ENCODE measurements around the gene TNFRSF8. TPM values are rescaled to one million over a fixed set of nuclear protein-coding genes. Genes with fewer than 3 reads are reported as not detected.

TNFRSF8 gene
- total and polyA plus RNA-seq, 2 of the 4 experiments (the other 2 are of a cell fraction): under 0.01 to 0.31 TPM

DNA sequence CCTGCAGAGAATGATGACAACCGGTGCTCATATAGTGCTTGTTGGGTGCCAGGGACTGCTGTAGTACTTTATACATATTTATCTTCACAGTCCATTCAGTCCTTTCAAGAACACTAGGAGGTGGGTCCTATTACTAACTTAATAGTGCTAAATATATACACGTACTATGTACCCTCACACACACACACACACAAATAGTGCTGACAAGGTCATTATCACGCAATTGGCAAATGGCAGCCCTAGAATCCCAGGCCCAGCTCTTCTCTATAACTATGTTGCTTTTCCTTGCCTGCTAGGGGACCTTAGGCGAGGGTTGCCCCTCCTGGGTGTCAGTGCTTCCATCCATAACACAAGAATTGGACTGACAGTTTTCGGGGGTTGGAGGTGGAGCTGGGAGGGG is 33.5 kb downstream of the TNFRSF8 start:
- H2AFZ ChIP-seq (replicated peaks; ENCODE audit: low read length, poor library complexity): no peak overlapping the region
- intact Hi-C loops (cut with micrococcal nuclease) (no loop called here), dilution Hi-C loops (cut with HindIII; ENCODE audit: low sequenced_read_pairs, unreplicated experiment) (no loop called here), in situ Hi-C loops (cut with MboI; ENCODE audit: low sequenced_read_pairs) (no loop called here)
- H4K20me1 ChIP-seq (ENCODE audit: insufficient read depth, low read length): no peaks in the 10 kb centered on the region
- peak overlapping the region; percentile 78 for H2BK5ac ChIP-seq (ENCODE audit: low read depth, low read length, poor library complexity, severe bottlenecking)
- H4K5ac ChIP-seq (ENCODE audit: low read depth, low read length): peak overlapping the region; percentile 85
- ATAC-seq (ENCODE audit: low read depth) (no peak), DNase-seq (no peak)
- no peak overlapping the region for H3K4me2 ChIP-seq (ENCODE audit: low read depth, low read length)
- no peak overlapping the region for H2AK9ac ChIP-seq (replicated peaks; ENCODE audit: low read depth, low read length, poor library complexity)
- no peaks in the 10 kb centered on the region for H3K36me3 ChIP-seq (ENCODE audit: control insufficient read depth, insufficient read depth, low read length)
- peak overlapping the region; percentile 80; the same call in 1 of the 2 replicates for H3K27ac ChIP-seq (ENCODE audit: insufficient read depth, low read length)
- peak overlapping the region; percentile 91; the same call in 1 of the 2 replicates for H3K18ac ChIP-seq (ENCODE audit: low read depth, low read length)
- TF ChIP-seq POLR2A (IDR thresholded peaks at IDR 0.05; ENCODE audit: low read depth, low read length) (no peak), MAFK (IDR thresholded peaks at IDR 0.05; ENCODE audit: low read depth, low read length) (peak; percentile 82)
- no peak overlapping the region for H3K56ac ChIP-seq (ENCODE audit: extremely low read depth, insufficient read depth, low read length)
- no peak overlapping the region for H3K23ac ChIP-seq (ENCODE audit: low read depth, low read length)
- H3K4me1 ChIP-seq (ENCODE audit: control insufficient read depth, insufficient read depth, low read length): peaks cover 5% of the 10 kb centered on the region
- CTCF ChIA-PET: no interaction called here
- H3K79me1 ChIP-seq (ENCODE audit: low read depth in 1 of 2, low read length in 2 of 2): no peaks in the 10 kb centered on the region
- H4K91ac ChIP-seq (ENCODE audit: insufficient read depth, low read depth, low read length): peak overlapping the region; percentile 33; the same call in 1 of the 2 replicates
- H2BK15ac ChIP-seq (ENCODE audit: low read depth, low read length): no peak overlapping the region; the same call in 2 of the 3 replicates
- no peaks in the 10 kb centered on the region for H3K9me3 ChIP-seq (ENCODE audit: control insufficient read depth, insufficient read depth, low read length)
- no peak overlapping the region for H3K4me3 ChIP-seq (ENCODE audit: insufficient read depth, low read depth, low read length)
- no peak overlapping the region for H3K4ac ChIP-seq (ENCODE audit: low read depth, low read length)
- 0 out of 2 replicates have a peak overlapping the region, but pooled peaks have one; percentile 17 for H2BK20ac ChIP-seq (ENCODE audit: low read depth, low read length)
- H3K14ac ChIP-seq (replicated peaks; ENCODE audit: low read depth, low read length): no peak overlapping the region
- peak overlapping the region in 1 of 2 experiments; percentile 39; a peak in 1 of 4 replicates for H4K8ac ChIP-seq (ENCODE audit: low read depth in 2 of 2, low read length in 2 of 2)
- H3K9me1 ChIP-seq (ENCODE audit: insufficient read depth, low read length): no peaks in the 10 kb centered on the region
- WGBS, 2 experiments (ENCODE audit: extremely low coverage in 2 of 2, insufficient read length in 1 of 2): no CpG with 5 or more reads among the region's 5 CpGs
- H3K9ac ChIP-seq (ENCODE audit: low read depth, low read length): no peak overlapping the region
- BruUV-seq (replicated peaks): no TSS peak
- POLR2A ChIA-PET (ENCODE audit: unreplicated experiment): no interaction called here
- peaks cover under 1% of the 10 kb centered on the region; the same call in 1 of the 2 replicates for H3K27me3 ChIP-seq (ENCODE audit: control insufficient read depth, insufficient read depth, low read length)
- H2BK120ac ChIP-seq (ENCODE audit: low read depth, low read length): peak overlapping the region; percentile 12; the same call in 1 of the 2 replicates
- H2AK5ac ChIP-seq (ENCODE audit: low read depth, low read length): peak overlapping the region; percentile 61

Measured in IMR-90 (cell line).